CD4-positive, alpha-beta T cell treated with Interferon gamma for 1 hour (primary cell): Measurements from ENCODE around the gene OSBPL6.
"Not testable (repeated sequence)": the region's sequence is repeated elsewhere in the genome, so short reads cannot be mapped to it uniquely, and the experiment has no call there.

ENCODE experiments used
- DNase-seq: peaks from one replicate; pipeline ENCODE4 v3.0.0-alpha.2; 2020

Gene OSBPL6

DNA sequence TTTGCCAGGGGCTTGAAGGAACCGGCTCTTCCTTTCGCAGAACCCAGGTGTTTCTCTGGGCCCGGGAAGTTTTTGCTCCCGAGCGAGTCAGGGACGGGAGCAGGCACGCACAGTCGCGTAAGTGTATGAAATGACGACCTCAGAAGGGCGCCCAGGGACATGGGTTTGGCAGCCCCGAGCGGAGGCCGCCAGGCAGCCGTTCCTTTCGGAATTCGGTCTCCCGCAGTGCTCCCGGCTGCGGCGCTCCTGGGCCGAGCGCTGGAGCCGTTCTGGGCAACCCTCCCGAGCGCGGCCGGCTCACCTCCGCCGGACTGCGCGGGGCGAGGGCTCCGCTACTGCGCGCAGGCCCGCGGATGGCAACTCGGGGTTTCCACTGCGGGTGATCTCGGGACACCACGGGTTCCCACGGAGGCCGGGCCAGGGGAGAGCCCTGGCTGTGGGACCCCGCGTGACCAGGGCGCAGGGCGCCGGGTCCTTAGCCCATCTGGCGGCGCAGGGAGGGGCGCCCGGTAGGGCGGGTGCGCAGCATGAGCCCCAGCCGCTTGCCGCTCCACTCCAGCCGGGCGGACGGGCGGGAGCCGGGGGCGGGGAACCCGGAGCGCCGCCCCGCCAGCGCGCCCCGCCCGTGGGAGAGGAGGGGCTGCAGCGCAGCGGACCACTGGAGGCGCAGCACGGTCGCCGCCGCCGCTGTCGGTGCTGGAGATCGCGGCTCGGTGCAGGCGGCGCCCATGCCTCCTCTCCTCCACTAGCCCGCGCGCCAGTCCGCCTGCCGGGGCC, at the start of gene OSBPL6:
Gene OSBPL6, plus strand, starts transcription at position 690 of the 777 bp plus-strand sequence. CDS start 111,673 bp downstream, outside the sequence.
- peak; percentile 54 for DNase-seq

DNA sequence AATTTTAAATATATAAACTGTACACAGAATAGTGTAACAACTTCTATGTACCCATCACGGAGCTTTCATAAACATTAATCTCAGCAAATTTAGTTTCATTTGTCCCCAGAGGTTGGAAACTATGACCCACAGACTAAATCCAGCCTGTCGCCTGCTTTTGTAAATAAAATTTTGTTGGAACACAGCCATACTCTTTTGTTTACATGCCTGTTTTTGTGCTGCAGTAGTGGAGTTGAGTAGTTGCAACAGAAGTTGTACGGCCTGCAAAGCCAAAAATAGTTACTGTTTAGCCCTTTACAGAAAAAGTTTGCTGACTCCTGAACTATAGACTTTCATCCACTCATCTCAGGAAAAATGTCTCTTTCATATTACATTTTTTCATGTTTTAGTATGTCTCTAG, 42.3 kb upstream of the OSBPL6 start:
- no peak for DNase-seq

DNA sequence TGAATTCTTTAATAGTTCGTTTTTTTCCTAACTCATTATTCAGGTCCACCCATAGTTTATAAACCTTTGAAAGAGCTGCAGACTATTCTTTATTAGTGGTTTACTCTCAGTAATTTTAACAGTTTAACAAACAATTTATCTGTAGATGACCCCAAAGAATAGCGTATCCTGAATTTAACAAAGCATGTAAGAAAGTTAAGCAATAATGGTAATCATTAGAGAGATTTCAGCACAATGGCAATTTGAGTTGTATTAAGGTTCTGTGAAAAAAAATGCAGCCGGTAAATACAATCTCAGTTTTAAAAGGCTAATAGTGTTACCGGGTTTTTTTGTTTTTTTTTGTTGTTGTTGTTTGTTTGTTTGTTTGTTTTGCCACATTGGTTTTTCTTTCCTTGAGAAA, 41.8 kb upstream of the OSBPL6 start:
- DNase-seq: no peak

DNA sequence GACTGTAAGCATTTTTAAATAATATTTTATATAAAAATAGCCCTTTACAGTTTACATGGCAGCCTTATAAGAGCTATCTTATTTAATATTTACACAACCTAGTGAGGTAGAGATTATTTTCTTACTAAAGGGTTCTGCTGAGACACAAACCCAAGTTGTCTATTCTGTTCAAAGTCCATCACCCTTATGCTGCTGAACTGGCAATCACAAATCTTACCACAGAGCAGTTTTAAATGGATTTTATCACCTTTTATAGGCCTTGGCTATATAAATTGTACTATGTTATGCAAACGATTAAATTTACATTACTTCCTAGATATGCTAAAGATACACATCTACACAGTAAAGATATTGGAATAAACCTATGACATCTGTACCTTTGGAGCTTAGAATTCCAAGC, 41.3 kb upstream of the OSBPL6 start:
- DNase-seq: no peak

DNA sequence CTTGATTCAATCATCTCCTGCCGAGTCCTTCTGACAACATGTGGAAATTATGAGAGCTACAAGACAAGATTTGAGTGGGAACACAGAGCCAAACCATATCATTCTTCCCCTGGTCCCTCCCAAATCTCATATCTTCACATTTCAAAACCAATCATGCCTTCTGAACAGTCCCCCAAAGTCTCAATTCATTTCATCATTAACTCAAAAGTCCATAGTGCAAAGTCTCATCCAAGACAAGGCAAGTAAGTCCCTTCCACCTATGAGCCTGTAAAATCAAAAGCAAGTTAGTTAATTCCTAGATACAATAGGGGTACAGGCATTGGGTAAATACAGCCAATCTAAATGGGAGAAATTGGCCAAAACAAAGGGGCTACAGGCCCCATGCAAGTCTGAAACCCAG, 40.4 kb upstream of the OSBPL6 start:
- not testable (repeated sequence) for DNase-seq

DNA sequence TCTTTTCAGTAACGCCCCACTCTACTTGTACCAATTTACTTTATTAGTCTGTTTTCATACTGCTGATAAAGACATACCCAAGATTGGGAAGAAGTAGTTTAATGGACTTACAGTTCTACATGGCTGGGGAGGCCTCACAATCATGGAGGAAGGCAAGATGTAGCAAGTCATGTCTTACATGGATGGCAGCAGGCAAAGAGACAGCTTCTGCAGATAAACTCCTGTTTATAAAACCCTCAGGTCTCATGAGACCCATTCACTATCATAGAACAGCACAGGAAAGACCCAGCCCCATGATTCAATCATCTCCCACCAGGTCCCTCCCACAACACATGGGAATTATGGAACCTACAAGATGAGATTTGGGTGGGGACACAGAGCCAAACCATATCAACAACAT, 38.8 kb upstream of the OSBPL6 start:
- no peak for DNase-seq

DNA sequence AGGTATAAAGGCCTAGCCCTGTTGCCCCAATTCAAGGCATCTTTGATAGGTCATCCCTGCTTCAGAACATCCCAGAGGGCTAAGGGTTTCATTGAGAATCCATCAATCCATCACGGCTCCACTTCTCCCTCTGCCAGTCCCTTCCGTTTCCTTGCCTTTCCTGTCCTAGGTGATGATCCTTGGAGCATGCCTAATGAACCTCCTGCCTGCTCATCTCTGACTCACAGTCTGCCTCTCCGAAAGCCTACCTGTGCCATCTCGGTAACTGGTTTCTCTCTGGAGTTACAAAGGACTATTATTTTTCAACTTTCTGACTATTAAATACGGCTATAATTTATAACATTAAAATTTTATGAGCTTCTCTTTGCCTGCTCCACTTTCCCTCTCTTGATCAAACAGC, 36.7 kb upstream of the OSBPL6 start:
- DNase-seq: no peak

DNA sequence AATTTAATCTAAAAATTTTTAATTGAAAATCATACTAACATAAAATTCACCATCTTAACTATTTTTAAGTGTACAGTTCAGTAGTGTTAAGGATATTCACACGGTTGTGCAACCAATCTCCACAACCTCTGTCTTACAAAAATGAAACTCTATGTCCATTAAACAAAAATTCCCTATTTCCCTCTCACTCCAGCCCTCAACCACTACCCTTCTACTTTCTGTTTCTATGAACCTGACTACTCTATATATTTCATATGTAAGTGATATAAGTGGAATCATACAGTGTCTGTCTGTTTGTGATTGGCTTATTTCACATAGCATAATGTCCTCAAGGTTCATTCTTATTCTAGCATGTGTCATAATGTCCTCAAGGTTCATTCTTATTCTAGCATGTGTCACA, 34.3 kb upstream of the OSBPL6 start:
- DNase-seq: no peak

DNA sequence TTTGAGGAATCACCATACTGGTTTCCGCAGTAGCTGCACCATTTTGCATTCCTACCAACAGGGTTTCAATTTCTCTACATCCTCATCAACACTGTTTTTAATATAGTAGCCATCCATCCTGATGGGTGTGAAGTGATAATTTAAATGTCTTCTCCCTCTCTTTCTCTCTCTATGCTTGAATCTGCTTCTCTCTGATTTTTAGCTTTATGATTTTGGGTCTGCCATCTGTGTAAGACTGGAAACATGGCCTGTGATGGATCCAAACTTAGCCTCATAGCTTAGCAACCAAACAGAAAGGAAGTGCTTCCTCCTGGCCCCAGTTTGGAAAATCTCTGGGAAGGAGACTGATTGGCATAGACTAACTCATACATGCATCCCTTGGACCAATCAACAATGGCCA, 33.7 kb upstream of the OSBPL6 start:
- DNase-seq: no peak

DNA sequence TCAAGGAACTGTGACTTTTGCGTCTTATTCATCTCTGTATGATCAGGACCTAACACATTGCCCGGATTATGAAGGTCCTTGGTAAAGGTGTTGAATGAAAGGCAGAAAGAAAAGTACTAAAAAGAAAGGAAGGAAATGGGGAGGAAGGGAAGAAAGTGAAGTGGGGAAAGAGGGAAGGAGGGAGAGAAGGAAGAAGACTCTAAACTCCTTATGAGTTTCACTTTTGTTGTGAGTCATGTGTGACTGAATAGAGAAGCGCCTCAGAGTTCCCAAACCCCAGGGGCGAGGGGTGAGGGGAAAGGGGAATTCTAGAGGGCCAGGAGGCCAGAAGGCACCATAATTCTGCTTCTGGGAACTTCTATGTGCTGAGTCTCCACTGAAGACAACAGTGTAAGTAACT, 30.9 kb upstream of the OSBPL6 start:
- DNase-seq: no peak

DNA sequence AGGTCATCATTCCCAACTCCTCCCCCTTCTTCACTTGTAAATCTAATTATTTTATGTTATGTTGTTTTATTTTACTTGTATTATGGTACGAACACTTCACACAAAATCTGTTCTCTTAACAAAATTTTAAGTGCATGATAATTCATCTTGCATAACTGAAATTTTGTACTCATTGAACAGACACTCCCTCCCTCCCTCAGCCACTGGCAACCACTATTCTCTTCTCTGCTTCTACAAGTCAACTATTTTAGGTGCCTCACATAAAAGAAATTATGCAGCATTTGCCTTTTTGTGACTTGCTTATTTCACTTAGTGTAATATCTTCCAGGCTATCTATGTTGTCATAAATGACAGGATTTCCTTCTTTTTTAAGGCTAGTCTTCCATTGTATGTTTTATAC, 30.4 kb upstream of the OSBPL6 start:
- DNase-seq: no peak

DNA sequence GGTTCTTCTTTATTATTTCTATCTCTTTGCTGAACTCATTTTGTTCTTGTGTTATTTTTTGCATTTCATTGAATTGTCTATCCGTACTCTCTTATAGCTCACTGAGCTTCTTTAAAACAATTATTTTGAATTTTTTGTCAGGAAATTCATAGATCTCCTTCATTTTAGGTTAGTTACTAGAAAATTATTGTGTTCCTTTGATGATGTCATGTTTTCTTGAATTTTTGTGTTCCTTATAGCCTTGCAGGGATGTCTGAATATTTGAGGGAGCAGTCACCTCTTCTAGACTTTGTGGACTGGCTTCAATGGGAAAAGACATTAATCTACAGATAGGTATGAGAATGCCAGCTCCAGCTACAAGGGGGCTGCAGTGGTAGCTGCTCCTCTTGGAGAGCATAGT, 20.7 kb upstream of the OSBPL6 start:
- DNase-seq: no peak

DNA sequence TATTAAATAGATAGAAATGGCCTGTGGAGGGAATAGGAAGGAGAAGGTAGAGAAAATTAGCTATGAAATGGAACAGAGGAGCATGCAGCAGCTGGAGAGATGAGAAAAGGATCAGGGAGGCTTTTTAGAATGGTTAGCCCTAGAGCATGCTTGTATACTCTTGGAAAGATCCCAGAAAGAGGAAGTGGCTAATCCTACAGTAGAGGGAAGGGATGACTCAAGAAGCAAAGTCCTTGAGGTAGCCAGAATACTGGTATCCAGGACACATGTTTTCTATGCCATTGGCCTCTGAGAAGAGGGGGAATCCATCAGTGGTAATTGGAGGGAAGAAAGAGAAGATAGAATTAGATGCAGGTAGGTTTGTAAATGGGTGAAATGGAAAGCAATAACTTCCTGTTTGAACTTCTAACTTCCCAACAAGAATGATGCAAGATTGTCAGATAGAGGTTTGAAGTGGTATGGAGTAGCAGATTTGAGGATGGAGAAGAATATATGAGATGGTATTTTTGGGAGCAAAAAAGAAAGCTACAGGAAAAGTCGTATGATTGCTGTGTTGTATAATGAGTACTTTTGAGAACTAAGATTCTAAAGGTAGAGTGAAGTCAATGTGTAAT, 17.1 kb upstream of the OSBPL6 start:
- DNase-seq: no peak

DNA sequence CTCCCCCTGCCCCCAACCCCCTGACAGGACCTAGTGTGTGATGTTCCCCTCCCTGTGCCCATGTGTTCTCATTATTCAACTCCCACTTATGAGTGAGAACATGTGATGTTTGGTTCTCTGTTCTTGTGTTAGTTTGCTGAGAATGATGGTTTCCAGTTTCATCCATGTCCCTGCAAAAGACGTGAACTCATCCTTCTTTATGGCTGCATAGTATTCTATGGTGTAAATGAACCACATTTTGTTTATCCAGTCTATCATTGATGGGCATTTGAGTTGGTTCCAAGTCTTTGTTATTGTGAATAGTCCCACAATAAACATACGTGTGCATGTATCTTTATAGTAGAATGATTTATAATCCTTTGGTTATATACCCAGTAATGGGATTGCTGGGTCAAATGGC, 13.7 kb upstream of the OSBPL6 start:
- not testable (repeated sequence) for DNase-seq

DNA sequence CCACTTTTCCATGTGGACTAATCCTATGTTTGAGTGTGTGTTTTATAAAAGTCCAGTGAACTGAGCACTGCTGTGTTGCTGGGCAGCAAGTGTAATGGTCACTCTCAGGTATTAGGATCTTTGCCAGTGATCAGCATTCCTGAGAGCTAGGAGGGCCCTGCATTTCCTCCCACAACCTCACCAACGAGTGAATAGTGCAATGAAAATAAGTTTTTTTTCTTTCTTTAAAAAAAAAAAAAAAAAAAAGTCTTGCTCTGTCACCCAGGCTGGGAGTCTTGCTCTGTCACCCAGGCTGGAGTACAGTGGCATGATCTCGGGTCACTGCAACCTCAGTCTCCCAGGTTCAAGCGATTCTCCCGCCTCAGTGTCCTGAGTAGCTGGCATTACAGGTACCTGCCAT, 6.5 kb upstream of the OSBPL6 start:
- DNase-seq: no peak

DNA sequence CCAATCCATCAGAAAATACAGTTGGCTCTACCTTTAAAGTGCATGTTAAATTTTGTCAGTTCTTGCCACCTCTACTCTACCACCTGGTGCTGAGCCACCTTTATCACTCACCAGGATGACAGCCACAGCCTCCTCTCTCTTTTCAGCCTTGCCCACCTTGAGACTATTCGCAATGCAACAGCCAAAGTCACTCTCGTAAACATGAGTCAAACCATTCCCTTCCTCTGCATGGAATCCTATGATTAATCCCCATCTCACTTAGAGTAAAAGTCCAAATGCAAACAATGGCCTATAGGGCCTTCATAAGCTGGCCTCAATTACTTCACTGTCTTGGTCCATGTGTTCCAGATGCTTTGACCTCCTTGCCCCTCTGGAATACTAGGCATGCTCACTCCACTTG, 5.8 kb upstream of the OSBPL6 start:
- no peak for DNase-seq

DNA sequence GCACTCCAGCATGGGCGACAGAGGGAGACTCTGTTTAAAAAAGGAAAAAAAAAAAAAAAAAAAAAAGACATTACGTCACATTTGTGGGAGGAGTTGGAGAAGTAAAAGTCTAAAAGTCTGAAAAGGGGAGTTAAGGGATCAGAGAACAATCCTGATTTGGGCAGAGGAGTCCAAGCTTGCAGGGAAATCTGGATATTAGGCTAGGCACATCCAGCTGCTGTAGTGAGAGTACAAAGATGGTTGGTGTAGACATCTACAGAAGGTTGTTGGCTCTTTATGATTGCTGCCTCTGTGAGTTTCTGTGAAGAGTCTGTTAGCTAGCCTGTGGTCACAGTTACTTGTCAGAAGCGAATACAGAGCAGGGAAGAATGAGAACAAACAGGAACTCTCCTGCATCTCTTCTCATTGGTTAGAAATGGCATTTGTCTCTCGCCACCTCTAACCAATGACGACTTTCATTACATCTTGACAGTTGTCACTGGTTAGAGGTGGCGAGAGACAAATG, 3.3 kb upstream of the OSBPL6 start:
- DNase-seq: no peak

DNA sequence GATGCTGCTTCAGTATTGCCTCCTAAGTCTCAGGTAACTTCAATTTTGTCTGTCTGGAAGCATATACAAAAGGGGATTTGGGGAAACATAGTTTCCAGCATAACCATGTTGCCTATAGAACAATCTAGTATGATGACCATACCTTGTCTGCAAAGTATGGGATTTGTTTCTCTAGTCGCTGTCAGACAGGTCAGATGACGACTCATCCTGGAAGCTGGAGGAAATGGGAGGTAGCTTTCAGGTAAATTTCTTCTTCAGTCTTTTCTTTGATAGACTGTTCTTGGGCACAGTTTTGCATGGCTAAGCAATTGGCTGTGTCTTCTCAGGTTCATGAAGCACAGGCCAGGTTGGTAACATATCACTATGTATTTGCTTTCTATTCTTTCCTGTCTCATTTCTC, 2.8 kb upstream of the OSBPL6 start:
- no peak for DNase-seq

DNA sequence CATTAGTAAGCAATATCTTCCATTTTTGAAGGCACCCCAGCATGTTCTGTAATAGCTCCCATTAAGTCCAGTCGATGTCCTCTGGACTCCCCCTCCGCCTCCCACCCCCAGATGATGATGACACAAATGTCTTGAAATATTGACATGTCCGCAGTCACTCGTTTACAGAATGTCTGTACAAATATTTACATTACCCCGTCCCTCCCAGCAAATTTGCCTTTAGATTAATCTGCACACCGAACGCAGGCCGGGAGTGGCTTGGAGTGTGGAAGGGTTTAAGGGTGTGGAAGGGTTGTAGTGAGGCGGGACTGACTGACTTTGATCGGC, 853 bp upstream of the OSBPL6 start:
- DNase-seq: no peak

DNA sequence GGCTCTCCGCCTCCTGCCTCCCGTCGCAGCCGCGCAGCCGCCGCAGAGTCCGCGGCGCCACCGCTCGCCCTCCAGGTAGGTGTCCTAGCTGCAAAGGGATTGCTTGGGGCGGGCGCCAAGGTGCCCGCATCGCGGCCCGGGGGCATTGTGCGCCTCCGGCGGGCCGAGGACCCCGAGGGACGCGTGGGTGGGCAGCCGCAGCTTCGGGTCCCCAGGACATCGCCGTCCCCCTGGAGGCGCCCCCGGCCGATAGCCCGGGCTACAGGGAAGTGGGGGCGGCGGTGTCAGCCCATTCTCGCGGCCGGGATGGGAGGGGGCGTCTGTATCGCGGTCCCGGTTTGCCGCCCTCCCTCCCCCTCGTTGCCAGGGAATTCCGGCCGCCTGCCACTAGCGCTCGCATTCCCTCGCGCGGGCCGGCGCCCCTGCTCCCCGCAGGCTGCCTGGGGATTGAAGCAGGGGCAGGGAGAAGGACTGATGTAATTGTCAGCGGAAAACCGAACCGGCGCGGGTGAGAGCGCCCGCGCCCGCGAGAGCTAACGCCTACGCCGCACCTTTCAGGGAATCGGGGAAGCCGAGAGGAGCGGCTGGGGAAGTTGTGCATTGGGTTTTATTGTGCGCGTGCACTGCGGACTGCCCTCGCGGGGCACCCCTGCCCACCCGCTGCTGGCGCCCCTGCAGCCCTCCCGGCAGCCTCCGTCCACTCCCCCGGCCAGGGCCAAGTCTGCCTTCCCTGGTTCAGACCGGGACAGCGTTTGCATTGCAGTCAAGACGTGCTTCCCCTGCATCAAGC, 483 bp downstream of the OSBPL6 start:
- no peak for DNase-seq

DNA sequence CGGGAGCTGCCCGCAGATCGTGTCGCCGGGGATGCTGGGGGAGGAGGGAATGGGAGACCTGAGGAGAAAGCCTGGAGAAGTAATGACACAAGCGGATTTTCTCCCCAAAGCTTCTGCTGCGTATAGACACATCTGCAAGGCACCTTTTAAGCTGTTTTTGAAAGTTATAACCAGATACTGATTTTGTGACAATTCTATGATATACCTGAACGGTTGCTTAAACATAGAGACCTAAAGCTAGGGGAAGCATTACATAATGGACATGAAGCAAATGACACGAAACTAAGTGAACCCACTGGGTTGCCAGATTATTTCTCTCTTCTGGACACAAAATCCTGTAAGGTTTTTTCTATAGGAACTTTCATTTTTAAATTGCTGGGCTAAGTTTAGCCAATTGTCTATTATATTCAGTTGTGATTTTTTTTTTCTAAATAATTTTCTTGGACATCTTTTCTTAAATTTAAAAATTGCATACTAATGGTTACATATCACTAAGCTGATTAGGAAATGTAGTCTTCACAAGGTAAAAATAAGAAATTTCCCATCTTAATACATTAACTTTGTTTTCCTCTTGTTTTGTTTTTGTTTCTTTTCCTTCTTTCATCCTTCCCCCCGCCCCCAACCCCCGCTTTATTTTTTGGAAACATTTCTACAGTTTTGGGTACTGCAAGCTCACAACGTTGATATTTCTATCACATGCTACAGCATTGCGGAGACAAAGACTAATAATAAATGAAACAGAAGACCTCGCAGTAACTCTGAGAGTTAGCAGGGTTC, 1.3 kb downstream of the OSBPL6 start:
- no peak for DNase-seq

DNA sequence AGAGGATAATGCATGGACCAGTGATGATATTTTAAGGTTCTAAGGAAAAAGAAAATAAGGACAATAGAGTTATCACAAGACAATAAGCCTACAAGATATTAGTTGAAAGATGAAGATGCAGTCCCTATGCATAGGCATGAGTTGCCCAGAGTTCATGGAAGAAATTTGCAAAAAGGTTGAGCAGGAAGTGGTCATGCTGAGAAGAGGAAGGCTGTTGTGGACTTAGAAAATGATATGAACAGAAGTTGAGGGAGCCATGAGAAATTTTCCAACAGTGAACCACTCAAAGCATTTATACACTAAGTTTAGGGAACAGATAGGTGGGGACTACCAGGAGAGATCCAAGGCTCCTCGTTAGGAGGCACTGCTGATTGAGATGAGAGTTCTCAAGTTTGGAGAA, 3.5 kb downstream of the OSBPL6 start:
- no peak for DNase-seq

DNA sequence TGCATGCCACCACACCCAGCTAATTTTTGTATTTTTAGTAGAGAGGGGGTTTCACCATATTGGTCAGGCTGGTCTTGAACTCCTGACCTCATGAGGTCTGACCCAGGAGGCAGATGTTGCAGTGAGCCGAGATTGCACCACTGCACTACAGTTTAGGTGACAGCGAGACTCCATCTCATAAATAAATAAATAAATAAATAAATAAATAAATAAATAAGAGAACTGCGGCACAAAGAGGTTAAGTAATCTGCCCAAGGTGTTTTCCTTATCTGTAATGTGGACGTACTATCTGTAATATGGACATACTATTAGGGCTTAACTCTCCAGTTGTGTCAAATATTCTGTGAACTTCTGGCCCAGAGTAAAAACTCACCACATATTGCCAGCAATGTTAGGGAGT, 4.1 kb downstream of the OSBPL6 start:
- DNase-seq: not testable (repeated sequence)
